Activated CD8-positive, alpha-beta memory T cell treated with anti-CD3 and anti-CD28 coated beads, Interleukin-2, amount 10 ng/mL, durations not matched to agents 7 days and 5 days (primary cell): Measurements from ENCODE around the gene CSF1R. TPM values are rescaled to one million over a fixed set of nuclear protein-coding genes. Genes with fewer than 3 reads are reported as not detected.
A peak's percentile ranks its signal among the peaks of the same experiment; 100 is the strongest.
"Not testable (repeated sequence)": the region's sequence is repeated elsewhere in the genome, so short reads cannot be mapped to it uniquely, and the experiment has no call there.

ENCODE experiments used
- ATAC-seq: fragments of 150-1000 bp; cut with Tn5 transposase; one replicate; pipeline ENCODE4 v1.10.0; 2021; ENCODE audit warnings: moderate library complexity
- CTCF ChIA-PET: fragments of 350-600 bp; sonication (Branson Sonifier 250); formaldehyde crosslinking; loops from one replicate; lab custom pipeline; 2021; ENCODE audit warnings: antibody characterized with exemption; lab: Charles Lee
- DNase-seq: peaks from one replicate; pipeline ENCODE4 v3.0.0-alpha.2; 2020
- H3K27ac Mint-ChIP-seq: one replicate; pipeline ENCODE4 v1.8.0; 2021; ENCODE audit warnings: mild to moderate bottlenecking, mixed read lengths
- H3K27me3 Mint-ChIP-seq: one replicate; pipeline ENCODE4 v1.8.0; 2021; ENCODE audit warnings: mixed read lengths
- H3K36me3 Mint-ChIP-seq: one replicate; pipeline ENCODE4 v1.8.0; 2021; ENCODE audit warnings: mild to moderate bottlenecking, mixed read lengths
- H3K4me1 Mint-ChIP-seq: one replicate; pipeline ENCODE4 v1.8.0; 2021; ENCODE audit warnings: mixed read lengths
- H3K4me3 Mint-ChIP-seq: one replicate; pipeline ENCODE4 v1.8.0; 2021; ENCODE audit warnings: mild to moderate bottlenecking, moderate library complexity, mixed read lengths
- H3K9me3 Mint-ChIP-seq: one replicate; pipeline ENCODE4 v1.8.0; 2022; ENCODE audit warnings: low read depth, mixed read lengths
- total RNA-seq, 2 experiments: library from RNA; stranded (reverse); gene quantifications; one replicate each; pipeline ENCODE4 v1.2.3, GENCODE V29; 2021

Gene CSF1R
- total RNA-seq, 2 experiments from 2014 or later, result 0.26 TPM; not detected in 1

- not testable (repeated sequence) for ATAC-seq, H3K4me3 Mint-ChIP-seq, H3K27me3 Mint-ChIP-seq, H3K27ac Mint-ChIP-seq, DNase-seq, H3K9me3 Mint-ChIP-seq
- peaks cover 57% of the 10 kb centered on the region for H3K4me1 Mint-ChIP-seq
- H3K36me3 Mint-ChIP-seq, result peaks cover 66% of the 10 kb centered on the region
- CTCF ChIA-PET, result interaction anchor here (2.0 kb wide), 1 partner anchor 13 kb away, joined by 5 read pairs; no protein-coding TSS in a partner anchor
These were observed 36.1 kb downstream of the CSF1R start for GRCh38 chr5:150050172-150050811.

- no peaks in the 10 kb centered on the region for H3K9me3 Mint-ChIP-seq
- ATAC-seq, result peak; percentile 61
- CTCF ChIA-PET, result interaction anchor here (0.8 to 1.5 kb wide), 7 partner anchors 17 to 107 kb away, joined by 3 to 5 read pairs (median 3); no protein-coding TSS in a partner anchor
- no peaks in the 10 kb centered on the region for H3K27me3 Mint-ChIP-seq
- H3K27ac Mint-ChIP-seq, result peak overlapping the region; percentile 74
- no peak overlapping the region for H3K4me3 Mint-ChIP-seq
- peaks cover 68% of the 10 kb centered on the region for H3K4me1 Mint-ChIP-seq
- H3K36me3 Mint-ChIP-seq, result peaks cover 81% of the 10 kb centered on the region
- DNase-seq, result no peak
These were observed 40.3 kb downstream of the CSF1R start for GRCh38 chr5:150046031-150046430.

- ATAC-seq, result peak; percentile 9
- Mint-ChIP-seq H3K36me3 (peaks cover 78% of the 10 kb centered on the region), H3K27ac (peak overlapping the region; percentile 74), H3K27me3 (no peaks in the 10 kb centered on the region), H3K9me3 (no peaks in the 10 kb centered on the region), H3K4me1 (peaks cover 66% of the 10 kb centered on the region), H3K4me3 (no peak overlapping the region)
- CTCF ChIA-PET, result interaction anchor here (0.8 to 1.5 kb wide), 8 partner anchors 17 to 108 kb away, joined by 3 to 5 read pairs (median 3); no protein-coding TSS in a partner anchor
- no peak for DNase-seq
These were observed 40.8 kb downstream of the CSF1R start for GRCh38 chr5:150045549-150045948.

DNA sequence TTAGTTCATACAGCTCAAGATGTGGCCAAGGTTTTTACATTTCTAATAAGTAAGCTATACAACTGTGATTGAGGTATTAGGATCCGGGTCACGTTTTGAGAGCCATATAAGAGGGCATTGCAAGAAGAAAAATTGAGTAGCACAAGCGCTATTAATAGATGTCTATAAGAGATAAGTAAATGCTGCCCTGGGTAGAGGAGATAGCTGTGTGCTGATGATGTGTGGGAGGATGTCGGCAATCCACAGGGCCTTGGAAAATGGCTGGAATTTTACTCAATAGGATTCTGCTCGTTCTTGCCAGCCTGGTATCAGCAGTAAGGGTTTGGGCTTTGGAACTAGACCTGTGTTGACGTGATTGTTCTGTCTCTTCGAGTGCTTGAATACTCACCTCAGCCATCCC is 41.6 kb downstream of the CSF1R start:
- no peak for ATAC-seq
- H3K36me3 Mint-ChIP-seq, result peaks cover 73% of the 10 kb centered on the region
- CTCF ChIA-PET, result interaction anchor here (0.6 to 1.5 kb wide), 2 partner anchors 82 to 86 kb away, joined by 3 to 5 read pairs; no protein-coding TSS in a partner anchor

DNA sequence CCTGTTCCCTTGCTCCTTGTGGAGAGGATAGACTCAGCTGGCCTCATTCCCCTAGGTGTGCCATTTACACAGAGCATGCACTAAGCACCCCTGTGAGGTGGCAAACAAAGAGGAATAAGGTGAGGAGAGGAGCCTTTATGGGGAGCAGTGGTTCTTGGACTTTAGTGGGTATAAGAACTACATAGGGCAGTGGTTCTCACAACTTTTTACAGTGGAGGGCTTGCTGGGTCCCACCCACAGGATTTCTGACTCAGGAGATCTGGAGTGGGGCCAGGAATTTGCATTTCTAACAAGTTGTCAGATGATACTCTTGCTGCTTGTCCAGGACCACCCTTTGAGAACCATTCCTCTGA is 42.0 kb downstream of the CSF1R start:
- no peak overlapping the region for H3K4me3 Mint-ChIP-seq
- H3K4me1 Mint-ChIP-seq, result peaks cover 56% of the 10 kb centered on the region
- CTCF ChIA-PET, result no interaction called here
- peaks cover 74% of the 10 kb centered on the region for H3K36me3 Mint-ChIP-seq
- H3K27ac Mint-ChIP-seq, result peak overlapping the region; percentile 88
- H3K9me3 Mint-ChIP-seq, result no peaks in the 10 kb centered on the region
- no peaks in the 10 kb centered on the region for H3K27me3 Mint-ChIP-seq
- ATAC-seq, result no peak
- no peak for DNase-seq

More for the DNA sequence above, 41.6 kb downstream of the CSF1R start:
- no peaks in the 10 kb centered on the region for H3K9me3 Mint-ChIP-seq
- no peak overlapping the region for H3K4me3 Mint-ChIP-seq
- peak overlapping the region; percentile 88 for H3K27ac Mint-ChIP-seq
- no peak for DNase-seq
- H3K4me1 Mint-ChIP-seq, result peaks cover 59% of the 10 kb centered on the region
- no peaks in the 10 kb centered on the region for H3K27me3 Mint-ChIP-seq

GRCh38 chr5:150043657-150044328 is 42.6 kb downstream of the CSF1R start:
- Mint-ChIP-seq H3K4me1 (peaks cover 54% of the 10 kb centered on the region), H3K27me3 (no peaks in the 10 kb centered on the region), H3K27ac (peak overlapping the region; percentile 88), H3K4me3 (no peak overlapping the region), H3K9me3 (no peaks in the 10 kb centered on the region), H3K36me3 (peaks cover 72% of the 10 kb centered on the region)
- DNase-seq (no peak), ATAC-seq (peak; percentile 68)
- CTCF ChIA-PET, result no interaction called here

- DNase-seq (no peak), ATAC-seq (no peak)
- CTCF ChIA-PET, result interaction anchor here (1.2 kb wide), 1 partner anchor 12 kb away, joined by 3 read pairs; no protein-coding TSS in a partner anchor
- peaks cover 71% of the 10 kb centered on the region for H3K36me3 Mint-ChIP-seq
- H3K27me3 Mint-ChIP-seq, result no peaks in the 10 kb centered on the region
- H3K4me3 Mint-ChIP-seq, result no peak overlapping the region
- peak overlapping the region; percentile 41 for H3K27ac Mint-ChIP-seq
- H3K4me1 Mint-ChIP-seq, result peaks cover 44% of the 10 kb centered on the region
- no peaks in the 10 kb centered on the region for H3K9me3 Mint-ChIP-seq
These were observed 43.9 kb downstream of the CSF1R start for GRCh38 chr5:150042459-150042858.

DNA sequence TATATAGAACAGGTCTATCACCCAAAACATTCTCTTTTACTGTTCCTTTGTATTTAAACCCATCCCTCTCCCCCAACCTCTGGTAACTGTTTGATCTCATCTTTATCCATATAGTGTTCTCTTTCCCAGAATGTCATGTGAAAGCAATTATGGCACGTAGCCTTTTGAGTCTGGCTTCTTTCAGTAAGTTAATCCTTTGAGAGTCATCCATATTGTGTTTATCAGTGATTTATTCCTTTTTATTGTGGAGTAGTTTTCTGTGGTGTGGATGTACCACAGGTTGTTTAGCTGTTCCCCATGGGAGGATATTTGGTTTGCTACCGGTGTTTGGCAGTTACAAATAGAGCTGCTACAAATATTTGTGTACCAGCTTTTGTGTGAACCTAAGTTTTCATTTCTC is 47.8 kb downstream of the CSF1R start:
- Mint-ChIP-seq H3K27ac (no peak overlapping the region), H3K9me3 (no peaks in the 10 kb centered on the region), H3K4me1 (peaks cover 20% of the 10 kb centered on the region), H3K36me3 (peaks cover 77% of the 10 kb centered on the region), H3K27me3 (no peaks in the 10 kb centered on the region), H3K4me3 (no peak overlapping the region)
- ATAC-seq, result no peak
- CTCF ChIA-PET, result no interaction called here
- DNase-seq, result no peak

DNA sequence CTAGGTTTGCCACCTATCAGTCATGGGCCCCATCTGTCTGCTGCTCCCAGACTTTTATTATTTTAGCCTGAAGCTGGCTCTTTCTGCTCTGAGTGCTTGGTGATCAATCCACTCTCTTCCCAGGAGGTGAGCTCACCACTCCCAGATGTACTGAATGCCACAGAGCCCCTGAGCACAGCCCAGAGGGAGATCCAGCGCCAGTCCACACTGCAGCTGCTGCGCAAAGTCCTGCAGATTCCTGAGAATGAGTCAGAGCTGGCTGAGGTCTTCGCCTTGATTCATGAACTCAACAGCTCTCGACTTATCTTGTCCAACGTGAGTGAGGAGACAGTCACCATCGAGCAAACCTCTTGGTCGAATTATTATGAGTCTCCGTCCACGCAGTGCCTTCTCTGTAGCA is 49.8 kb downstream of the CSF1R start:
- Mint-ChIP-seq H3K4me3 (no peak overlapping the region), H3K36me3 (peaks cover 73% of the 10 kb centered on the region), H3K27me3 (no peaks in the 10 kb centered on the region), H3K27ac (no peak overlapping the region), H3K9me3 (no peaks in the 10 kb centered on the region), H3K4me1 (peaks cover 9% of the 10 kb centered on the region)
- CTCF ChIA-PET, result interaction anchor here (1.4 to 1.5 kb wide), 2 partner anchors 14 to 86 kb away, joined by 3 read pairs; no protein-coding TSS in a partner anchor
- no peak for DNase-seq
- ATAC-seq, result no peak

DNA sequence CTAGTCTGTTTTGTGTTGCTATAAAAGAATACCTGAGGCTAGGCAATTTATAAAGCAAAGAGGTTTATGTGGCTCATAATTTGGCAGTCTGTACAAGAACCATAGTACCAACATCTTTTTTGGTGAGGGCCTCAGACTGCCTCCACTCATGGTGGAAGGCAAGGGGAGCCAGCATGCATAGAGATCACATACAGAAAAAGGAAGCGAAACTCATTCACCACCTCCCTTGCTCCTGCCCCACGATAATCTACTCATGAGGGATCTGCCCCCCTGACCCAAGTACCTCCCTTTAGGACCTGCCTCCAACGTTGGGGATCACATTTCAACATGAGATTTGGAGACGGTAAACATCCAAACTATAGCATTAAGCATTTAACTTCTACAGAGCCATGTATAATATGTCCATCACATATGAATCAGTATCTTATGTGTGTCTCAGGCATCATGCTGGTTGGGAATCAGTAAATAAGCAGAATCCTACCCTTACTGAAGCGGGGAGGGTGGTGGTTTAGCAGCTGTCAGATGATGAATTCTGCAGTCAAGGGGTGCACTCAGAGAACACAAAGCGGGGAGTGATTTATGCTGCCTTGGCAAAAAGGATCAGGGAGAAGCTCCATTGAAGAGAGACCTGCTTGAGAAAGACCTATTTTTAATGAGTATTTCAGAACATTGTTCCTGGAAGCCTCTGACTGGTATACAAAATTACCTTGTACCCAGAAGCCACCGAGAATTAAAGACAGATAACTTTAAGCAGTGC is 51.0 kb downstream of the CSF1R start:
- Mint-ChIP-seq H3K27me3 (no peaks in the 10 kb centered on the region), H3K4me1 (peaks cover 9% of the 10 kb centered on the region), H3K9me3 (no peaks in the 10 kb centered on the region), H3K27ac (peak overlapping the region; percentile 20), H3K36me3 (peaks cover 72% of the 10 kb centered on the region), H3K4me3 (no peak overlapping the region)
- CTCF ChIA-PET, result interaction anchor here (0.7 to 1.4 kb wide), 2 partner anchors 83 to 87 kb away, joined by 3 read pairs; no protein-coding TSS in a partner anchor
- ATAC-seq (no peak), DNase-seq (no peak)

- peaks cover 9% of the 10 kb centered on the region for H3K4me1 Mint-ChIP-seq
- DNase-seq, result no peak
- H3K4me3 Mint-ChIP-seq, result no peak overlapping the region
- no peaks in the 10 kb centered on the region for H3K27me3 Mint-ChIP-seq
- no peaks in the 10 kb centered on the region for H3K9me3 Mint-ChIP-seq
- peaks cover 70% of the 10 kb centered on the region for H3K36me3 Mint-ChIP-seq
- CTCF ChIA-PET, result no interaction called here
- H3K27ac Mint-ChIP-seq, result no peak overlapping the region
- no peak for ATAC-seq
These were observed 51.7 kb downstream of the CSF1R start for GRCh38 chr5:150034662-150035061.

DNA sequence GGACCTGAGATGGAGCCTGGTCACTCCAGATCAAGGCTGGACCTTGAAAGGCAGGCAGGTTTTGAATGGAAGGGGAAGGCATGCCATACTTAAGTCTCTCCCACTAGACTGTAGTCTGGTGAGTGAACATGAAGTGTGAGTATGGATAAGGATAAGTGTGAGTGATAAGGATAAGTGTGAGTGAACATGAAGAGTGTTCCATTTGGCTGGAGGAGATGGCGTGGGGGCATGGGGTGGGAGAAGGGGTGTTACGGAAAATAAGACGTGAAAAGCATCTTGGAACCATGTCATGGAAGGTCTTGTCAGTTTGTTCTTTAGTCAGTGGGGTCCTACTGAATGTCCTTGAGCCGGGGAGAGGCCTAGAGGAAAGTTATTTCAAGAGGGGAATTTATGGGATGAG is 53.0 kb downstream of the CSF1R start:
- no peak overlapping the region for H3K27ac Mint-ChIP-seq
- H3K4me3 Mint-ChIP-seq, result no peak overlapping the region
- H3K9me3 Mint-ChIP-seq, result no peaks in the 10 kb centered on the region
- H3K4me1 Mint-ChIP-seq, result peaks cover 9% of the 10 kb centered on the region
- DNase-seq (no peak), ATAC-seq (no peak)
- CTCF ChIA-PET, result no interaction called here
- H3K36me3 Mint-ChIP-seq, result peaks cover 66% of the 10 kb centered on the region
- no peaks in the 10 kb centered on the region for H3K27me3 Mint-ChIP-seq

- CTCF ChIA-PET, ATAC-seq, DNase-seq, H3K9me3 Mint-ChIP-seq, H3K27ac Mint-ChIP-seq, H3K4me3 Mint-ChIP-seq, H3K27me3 Mint-ChIP-seq, H3K4me1 Mint-ChIP-seq: not testable (repeated sequence)
- peaks cover 48% of the 10 kb centered on the region for H3K36me3 Mint-ChIP-seq
These were observed 58.3 kb downstream of the CSF1R start for GRCh38 chr5:150028047-150028446.
